ENCODE results near the gene PTGER3.
A peak's percentile ranks its signal among the peaks of the same experiment; 100 is the strongest.

The PTGER3 gene

GRCh38 chr1:71047635-71048607, at the start of gene PTGER3:
TSS of gene PTGER3 (minus strand) at chr1:71047816. CDS start at chr1:71047577, 239 bp downstream.
- no peak for DNase-seq (ENCODE audit: low read depth in 1 of 2, low spot score in 1 of 2)

GRCh38 chr1:71094913-71095312, 47.3 kb upstream of the PTGER3 start:
- no peak for DNase-seq (ENCODE audit: low read depth in 1 of 2, low spot score in 1 of 2)

- no peak for DNase-seq (ENCODE audit: low read depth in 1 of 2, low spot score in 1 of 2)
Measured at GRCh38 chr1:71093938-71094337, 46.3 kb upstream of the PTGER3 start.

- no peak for DNase-seq (ENCODE audit: low read depth in 1 of 2, low spot score in 1 of 2)
Measured at GRCh38 chr1:71089536-71090270, 42.1 kb upstream of the PTGER3 start.

- no peak for DNase-seq (ENCODE audit: low read depth in 1 of 2, low spot score in 1 of 2)
Measured at GRCh38 chr1:71088645-71089287, 41.1 kb upstream of the PTGER3 start.

- no peak for DNase-seq (ENCODE audit: low read depth in 1 of 2, low spot score in 1 of 2)
Measured at GRCh38 chr1:71087713-71088112, 40.1 kb upstream of the PTGER3 start.

- DNase-seq (ENCODE audit: low read depth in 1 of 2, low spot score in 1 of 2): no peak
Measured at GRCh38 chr1:71087060-71087459, 39.4 kb upstream of the PTGER3 start.

GRCh38 chr1:71086331-71086730, 38.7 kb upstream of the PTGER3 start:
- no peak for DNase-seq (ENCODE audit: low read depth in 1 of 2, low spot score in 1 of 2)

GRCh38 chr1:71083271-71083670, 35.7 kb upstream of the PTGER3 start:
- no peak for DNase-seq (ENCODE audit: low read depth in 1 of 2, low spot score in 1 of 2)

GRCh38 chr1:71081697-71082080, 34.1 kb upstream of the PTGER3 start:
- DNase-seq (ENCODE audit: low read depth in 1 of 2, low spot score in 1 of 2): peak in 1 of 2 donors; percentile 1

GRCh38 chr1:71080739-71081696, 33.4 kb upstream of the PTGER3 start, which contains the start of gene ZRANB2:
TSS of gene ZRANB2 (minus strand) at chr1:71081035. CDS start at chr1:71080995, 40 bp downstream.
- DNase-seq (ENCODE audit: low read depth in 1 of 2, low spot score in 1 of 2): peak; percentile 79

- no peak for DNase-seq (ENCODE audit: low read depth in 1 of 2, low spot score in 1 of 2)
Measured at GRCh38 chr1:71080230-71080738, 32.7 kb upstream of the PTGER3 start.

- no peak for DNase-seq (ENCODE audit: low read depth in 1 of 2, low spot score in 1 of 2)
Measured at GRCh38 chr1:71074681-71075080, 27.1 kb upstream of the PTGER3 start.

GRCh38 chr1:71072273-71072672, 24.7 kb upstream of the PTGER3 start:
- no peak for DNase-seq (ENCODE audit: low read depth in 1 of 2, low spot score in 1 of 2)

GRCh38 chr1:71071720-71072119, 24.1 kb upstream of the PTGER3 start:
- DNase-seq (ENCODE audit: low read depth in 1 of 2, low spot score in 1 of 2): no peak

GRCh38 chr1:71068325-71069240, 21.0 kb upstream of the PTGER3 start:
- no peak for DNase-seq (ENCODE audit: low read depth in 1 of 2, low spot score in 1 of 2)

- DNase-seq (ENCODE audit: low read depth in 1 of 2, low spot score in 1 of 2): no peak
Measured at GRCh38 chr1:71054791-71055190, 7.2 kb upstream of the PTGER3 start.

- no peak for DNase-seq (ENCODE audit: low read depth in 1 of 2, low spot score in 1 of 2)
Measured at GRCh38 chr1:71054281-71054731, 6.7 kb upstream of the PTGER3 start.

GRCh38 chr1:71053758-71054157, 6.1 kb upstream of the PTGER3 start:
- DNase-seq (ENCODE audit: low read depth in 1 of 2, low spot score in 1 of 2): no peak
